ENCODE results near the gene ZNF330.

Gene ZNF330

DNA sequence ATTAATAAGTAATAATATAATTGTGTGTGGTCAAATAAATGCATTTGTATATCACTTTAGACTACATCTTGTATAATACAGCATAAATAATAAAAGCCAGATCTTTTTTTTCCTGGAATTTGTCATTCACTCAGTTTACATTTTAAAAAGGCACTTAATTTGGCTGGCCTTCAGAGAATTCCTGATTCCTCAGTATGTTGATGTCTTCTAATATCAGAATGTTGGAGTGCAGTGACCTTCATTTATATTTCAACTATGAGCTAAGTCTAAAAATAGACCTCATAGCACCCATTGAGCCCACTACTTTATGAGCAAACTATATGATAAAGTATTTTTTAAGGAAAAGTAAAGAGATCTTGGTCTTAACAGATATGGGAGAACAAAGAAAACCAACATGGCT is 27.8 kb downstream of the ZNF330 start:
- Histone ChIP-seq H3K79me2 (ENCODE audit: insufficient read depth, low read length) (no peaks in the 10 kb centered on the region), H3K4me2 (ENCODE audit: low read depth, low read length, poor library complexity, severe bottlenecking) (no peak overlapping the region), H3K9me2 (replicated peaks; ENCODE audit: low read depth, low read length) (no peaks in the 10 kb centered on the region), H3K9me3 (ENCODE audit: insufficient read depth, low read depth, low read length) (no peaks in the 10 kb centered on the region), H3K9ac (ENCODE audit: low read depth, low read length, poor library complexity, severe bottlenecking) (no peak overlapping the region), H3K4me3 (ENCODE audit: low read length, poor library complexity, severe bottlenecking) (no peak overlapping the region), H2AFZ (ENCODE audit: low read length) (no peak overlapping the region), H3K36me3 (ENCODE audit: insufficient read depth, low read length) (no peaks in the 10 kb centered on the region), H3K27me3 (ENCODE audit: insufficient read depth, low read length, poor library complexity, severe bottlenecking) (no peaks in the 10 kb centered on the region), H3F3A (ENCODE audit: low read depth) (no peaks in the 10 kb centered on the region), H4K20me1 (ENCODE audit: insufficient read depth, low read length, poor library complexity, severe bottlenecking) (no peaks in the 10 kb centered on the region), H3K4me1 (ENCODE audit: insufficient read depth, low read length, poor library complexity, severe bottlenecking) (no peaks in the 10 kb centered on the region)
- TF ChIP-seq, protein P1, sequence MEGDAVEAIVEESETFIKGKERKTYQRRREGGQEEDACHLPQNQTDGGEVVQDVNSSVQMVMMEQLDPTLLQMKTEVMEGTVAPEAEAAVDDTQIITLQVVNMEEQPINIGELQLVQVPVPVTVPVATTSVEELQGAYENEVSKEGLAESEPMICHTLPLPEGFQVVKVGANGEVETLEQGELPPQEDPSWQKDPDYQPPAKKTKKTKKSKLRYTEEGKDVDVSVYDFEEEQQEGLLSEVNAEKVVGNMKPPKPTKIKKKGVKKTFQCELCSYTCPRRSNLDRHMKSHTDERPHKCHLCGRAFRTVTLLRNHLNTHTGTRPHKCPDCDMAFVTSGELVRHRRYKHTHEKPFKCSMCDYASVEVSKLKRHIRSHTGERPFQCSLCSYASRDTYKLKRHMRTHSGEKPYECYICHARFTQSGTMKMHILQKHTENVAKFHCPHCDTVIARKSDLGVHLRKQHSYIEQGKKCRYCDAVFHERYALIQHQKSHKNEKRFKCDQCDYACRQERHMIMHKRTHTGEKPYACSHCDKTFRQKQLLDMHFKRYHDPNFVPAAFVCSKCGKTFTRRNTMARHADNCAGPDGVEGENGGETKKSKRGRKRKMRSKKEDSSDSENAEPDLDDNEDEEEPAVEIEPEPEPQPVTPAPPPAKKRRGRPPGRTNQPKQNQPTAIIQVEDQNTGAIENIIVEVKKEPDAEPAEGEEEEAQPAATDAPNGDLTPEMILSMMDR (conservative IDR thresholded peaks at IDR 0.05; ENCODE audit: low read length) = no peak
- TF ChIP-seq EZH2phosphoT487 (IDR thresholded peaks at IDR 0.05; ENCODE audit: borderline replicate concordance) = no peak

DNA sequence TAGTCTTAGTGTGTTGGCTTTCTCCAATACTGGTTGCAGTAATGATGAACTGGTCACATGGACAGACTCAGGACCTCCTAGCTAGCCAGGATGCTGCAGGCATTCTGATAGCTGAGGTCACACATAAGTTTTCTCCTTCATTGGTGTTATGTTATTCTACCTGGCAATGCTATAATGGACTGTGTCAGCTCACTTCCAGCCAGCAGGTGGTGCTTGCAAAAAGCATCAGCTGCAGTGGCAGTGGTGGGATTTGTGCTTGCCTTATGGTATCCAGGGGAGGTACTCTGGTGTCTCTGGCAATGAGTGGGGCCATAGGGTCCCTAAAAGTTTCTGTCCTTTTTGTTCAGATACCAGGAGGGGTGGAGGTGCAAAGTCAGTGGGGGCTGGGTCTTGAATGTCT is 33.6 kb downstream of the ZNF330 start:
- Histone ChIP-seq H3F3A (ENCODE audit: low read depth) (no peaks in the 10 kb centered on the region), H3K27me3 (ENCODE audit: insufficient read depth, low read length, poor library complexity, severe bottlenecking) (no peaks in the 10 kb centered on the region), H3K9me3 (ENCODE audit: insufficient read depth, low read depth, low read length) (no peaks in the 10 kb centered on the region), H2AFZ (ENCODE audit: low read length) (no peak overlapping the region), H3K9ac (ENCODE audit: low read depth, low read length, poor library complexity, severe bottlenecking) (no peak overlapping the region), H3K4me3 (ENCODE audit: low read length, poor library complexity, severe bottlenecking) (no peak overlapping the region), H3K79me2 (ENCODE audit: insufficient read depth, low read length) (no peaks in the 10 kb centered on the region), H3K4me2 (ENCODE audit: low read depth, low read length, poor library complexity, severe bottlenecking) (no peak overlapping the region), H3K36me3 (ENCODE audit: insufficient read depth, low read length) (no peaks in the 10 kb centered on the region), H3K9me2 (replicated peaks; ENCODE audit: low read depth, low read length) (no peaks in the 10 kb centered on the region), H3K4me1 (ENCODE audit: insufficient read depth, low read length, poor library complexity, severe bottlenecking) (no peaks in the 10 kb centered on the region), H4K20me1 (ENCODE audit: insufficient read depth, low read length, poor library complexity, severe bottlenecking) (no peaks in the 10 kb centered on the region)
- no peak for TF ChIP-seq EZH2phosphoT487 (IDR thresholded peaks at IDR 0.05; ENCODE audit: borderline replicate concordance)
- TF ChIP-seq, protein P1 (conservative IDR thresholded peaks at IDR 0.05; ENCODE audit: low read length) = peak; percentile 52

DNA sequence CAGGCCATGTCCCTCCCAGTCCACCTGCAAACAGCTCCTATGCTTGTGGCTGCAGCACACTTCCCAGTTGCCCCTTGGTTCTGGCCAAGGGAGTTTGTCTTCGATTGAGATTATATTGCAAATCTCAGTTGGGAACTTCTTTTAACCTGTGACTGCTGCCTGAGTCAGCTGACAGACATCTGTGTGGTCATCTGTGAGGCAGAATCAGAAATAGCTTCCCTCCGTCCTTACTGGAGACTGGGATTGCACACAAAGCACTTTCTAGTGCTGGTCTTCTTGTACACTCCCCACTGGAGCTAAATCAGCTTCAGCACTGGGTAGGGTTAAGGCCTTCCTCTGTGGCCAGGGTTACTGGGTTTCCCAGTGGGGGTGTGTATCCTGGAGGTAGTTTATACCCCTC is 34.3 kb downstream of the ZNF330 start:
- TF ChIP-seq EZH2phosphoT487 (IDR thresholded peaks at IDR 0.05; ENCODE audit: borderline replicate concordance) = no peak
- TF ChIP-seq, protein P1 (conservative IDR thresholded peaks at IDR 0.05; ENCODE audit: low read length) = no peak
- Histone ChIP-seq H3K36me3 (ENCODE audit: insufficient read depth, low read length) (no peaks in the 10 kb centered on the region), H3K9ac (ENCODE audit: low read depth, low read length, poor library complexity, severe bottlenecking) (no peak overlapping the region), H3K9me2 (replicated peaks; ENCODE audit: low read depth, low read length) (no peaks in the 10 kb centered on the region), H4K20me1 (ENCODE audit: insufficient read depth, low read length, poor library complexity, severe bottlenecking) (no peaks in the 10 kb centered on the region), H3K79me2 (ENCODE audit: insufficient read depth, low read length) (no peaks in the 10 kb centered on the region), H3K9me3 (ENCODE audit: insufficient read depth, low read depth, low read length) (no peaks in the 10 kb centered on the region), H2AFZ (ENCODE audit: low read length) (no peak overlapping the region), H3F3A (ENCODE audit: low read depth) (no peaks in the 10 kb centered on the region), H3K4me2 (ENCODE audit: low read depth, low read length, poor library complexity, severe bottlenecking) (no peak overlapping the region), H3K4me3 (ENCODE audit: low read length, poor library complexity, severe bottlenecking) (no peak overlapping the region), H3K4me1 (ENCODE audit: insufficient read depth, low read length, poor library complexity, severe bottlenecking) (no peaks in the 10 kb centered on the region), H3K27me3 (ENCODE audit: insufficient read depth, low read length, poor library complexity, severe bottlenecking) (no peaks in the 10 kb centered on the region)
